Choroid plexus epithelial cell (primary cell): ENCODE data around the gene HOXC11.

Experiments used
- DNase-seq: peaks from one replicate; pipeline ENCODE4 v3.0.0-alpha.2; 2010; ENCODE audit warnings: low read depth
- H3K4me3 ChIP-seq: 2 replicates; pipeline ENCODE4 v1.5.1; 2011; ENCODE audit warnings: low read depth, mild to moderate bottlenecking, control low read depth, low read length, moderate library complexity
- CTCF ChIP-seq: conservative IDR thresholded peaks from 2 replicates; pipeline ENCODE4 v1.5.1; 2011; ENCODE audit warnings: low read depth, mild to moderate bottlenecking, control low read depth, inconsistent platforms, low read length, moderate library complexity

Gene HOXC11

GRCh38 chr12:54017027-54017788 lies 44.3 kb downstream of the HOXC11 start:
- DNase-seq: no peak
- no peak overlapping the region for H3K4me3 ChIP-seq
- TF ChIP-seq CTCF: no peak

GRCh38 chr12:54017878-54018467 lies 45.0 kb downstream of the HOXC11 start:
- no peak for TF ChIP-seq CTCF
- no peak overlapping the region for H3K4me3 ChIP-seq
- DNase-seq: no peak

GRCh38 chr12:54018468-54018984 lies 45.6 kb downstream of the HOXC11 start:
- H3K4me3 ChIP-seq: no peak overlapping the region
- DNase-seq: no peak
- no peak for TF ChIP-seq CTCF

GRCh38 chr12:54019091-54019811 lies 46.3 kb downstream of the HOXC11 start:
- H3K4me3 ChIP-seq: no peak overlapping the region
- TF ChIP-seq CTCF: no peak
- DNase-seq: no peak

GRCh38 chr12:54019924-54020590 lies 47.1 kb downstream of the HOXC11 start:
- no peak for DNase-seq
- no peak overlapping the region for H3K4me3 ChIP-seq
- TF ChIP-seq CTCF: no peak

- no peak for DNase-seq
- TF ChIP-seq CTCF: no peak
- H3K4me3 ChIP-seq: no peak overlapping the region
Observed at GRCh38 chr12:54020591-54021405, 47.9 kb downstream of the HOXC11 start.
